HCT116 (cell line): ENCODE data around the gene INTS6.

Experiments
- CEBPB ChIP-seq: IDR thresholded peaks from 2 replicates; pipeline ENCODE4 v1.6.1; 2012; ENCODE audit warnings: low read depth
- EZH2 ChIP-seq: fragments of 200-600 bp; sonication (generic); IDR thresholded peaks from 2 replicates; pipeline ENCODE4 v1.6.1; 2017; ENCODE audit warnings: antibody characterized with exemption, mixed run types
- EZH2phosphoT487 ChIP-seq: fragments of 200-600 bp; IDR thresholded peaks from 2 replicates; pipeline ENCODE4 v1.6.1; 2018; ENCODE audit warnings: antibody characterized with exemption, borderline replicate concordance
- POLR2AphosphoS5 ChIP-seq: IDR thresholded peaks from 2 replicates; pipeline ENCODE4 v1.6.1; 2011; ENCODE audit warnings: mild to moderate bottlenecking, low read depth, low read length, moderate library complexity
- SP1 ChIP-seq: IDR thresholded peaks from 2 replicates; pipeline ENCODE4 v1.6.1; 2012; ENCODE audit warnings: low read depth
- ZNF274 ChIP-seq: fragments of 200-500 bp; sonication (Bioruptor generic); IDR thresholded peaks from 2 replicates; pipeline ENCODE4 v1.6.1; 2014; ENCODE audit warnings: mild to moderate bottlenecking, low read depth, low read length, inconsistent platforms
- TF ChIP-seq, protein P1 (sequence below), 3 experiments: fragments of 200-600 bp in 1 of 3; sonication (generic) in 1 of 3; IDR thresholded peaks in 2 of 3; conservative IDR thresholded peaks in 1 of 3; 2 replicates each; pipeline ENCODE4 v1.5.1; 2012 to 2017; ENCODE audit warnings: low read depth in 2 of 3, low read length in 2 of 3, antibody characterized with exemption in 1 of 3, borderline replicate concordance in 1 of 3, control low read depth in 1 of 3, mild to moderate bottlenecking in 1 of 3, mixed read lengths in 1 of 3, mixed run types in 1 of 3, moderate library complexity in 1 of 3; ENCODE audit not compliant: insufficient read depth in 1 of 3

DNA sequence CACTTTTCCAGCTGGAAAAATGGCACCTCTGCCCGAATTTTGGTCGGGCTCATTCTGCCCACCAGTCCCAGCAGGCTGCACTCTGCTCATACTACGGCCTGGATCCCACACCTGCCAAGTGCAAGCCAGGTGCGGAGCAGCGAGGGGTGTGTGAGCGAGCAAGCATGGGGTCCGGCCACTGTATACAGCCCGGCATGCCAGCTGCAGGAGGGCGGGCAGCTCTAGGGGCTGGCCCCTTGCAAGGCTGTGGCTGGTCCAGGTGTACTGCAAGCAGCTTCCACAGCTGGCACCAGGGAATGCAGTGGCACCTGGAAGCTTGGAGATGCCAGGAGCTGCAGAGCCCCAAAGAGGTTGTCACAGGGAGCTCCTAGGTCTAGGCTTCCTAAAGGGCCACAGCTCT, 2.7 kb upstream of the INTS6 start:
- TF ChIP-seq, protein P1, sequence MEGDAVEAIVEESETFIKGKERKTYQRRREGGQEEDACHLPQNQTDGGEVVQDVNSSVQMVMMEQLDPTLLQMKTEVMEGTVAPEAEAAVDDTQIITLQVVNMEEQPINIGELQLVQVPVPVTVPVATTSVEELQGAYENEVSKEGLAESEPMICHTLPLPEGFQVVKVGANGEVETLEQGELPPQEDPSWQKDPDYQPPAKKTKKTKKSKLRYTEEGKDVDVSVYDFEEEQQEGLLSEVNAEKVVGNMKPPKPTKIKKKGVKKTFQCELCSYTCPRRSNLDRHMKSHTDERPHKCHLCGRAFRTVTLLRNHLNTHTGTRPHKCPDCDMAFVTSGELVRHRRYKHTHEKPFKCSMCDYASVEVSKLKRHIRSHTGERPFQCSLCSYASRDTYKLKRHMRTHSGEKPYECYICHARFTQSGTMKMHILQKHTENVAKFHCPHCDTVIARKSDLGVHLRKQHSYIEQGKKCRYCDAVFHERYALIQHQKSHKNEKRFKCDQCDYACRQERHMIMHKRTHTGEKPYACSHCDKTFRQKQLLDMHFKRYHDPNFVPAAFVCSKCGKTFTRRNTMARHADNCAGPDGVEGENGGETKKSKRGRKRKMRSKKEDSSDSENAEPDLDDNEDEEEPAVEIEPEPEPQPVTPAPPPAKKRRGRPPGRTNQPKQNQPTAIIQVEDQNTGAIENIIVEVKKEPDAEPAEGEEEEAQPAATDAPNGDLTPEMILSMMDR (IDR thresholded peaks at IDR 0.05 in 2 of 3, conservative IDR thresholded peaks at IDR 0.05 in 1 of 3; ENCODE audit: borderline replicate concordance in 1 of 3, insufficient read depth in 1 of 3, low read depth in 2 of 3, low read length in 2 of 3): no peak
- TF ChIP-seq POLR2AphosphoS5 (no peak), ZNF274 (no peak), EZH2phosphoT487 (no peak), CEBPB (no peak), SP1 (no peak), EZH2 (no peak)
